Smooth muscle cell (in vitro differentiated cells): ENCODE data around the gene SRCAP. TPM values are rescaled to one million over a fixed set of nuclear protein-coding genes. Genes with fewer than 3 reads are reported as not detected.

Source experiments
- DNase-seq: peaks from one replicate; lab custom pipeline; 2025; ENCODE audit not compliant: unreplicated experiment; lab: John Stamatoyannopoulos, UW
- H2AFZ ChIP-seq: fragments of 200-600 bp; sonication (generic); 2 replicates; pipeline ENCODE4 v1.6.0; 2016; ENCODE audit warnings: antibody characterized with exemption, low read depth, mild to moderate bottlenecking
- H3F3A ChIP-seq: fragments of 200-600 bp; sonication (generic); 2 replicates; pipeline ENCODE4 v1.6.0; 2017; ENCODE audit warnings: antibody characterized with exemption, low read depth
- H3K27ac ChIP-seq: fragments of 200-600 bp; sonication (generic); 2 replicates; pipeline ENCODE4 v1.5.1; 2016; ENCODE audit warnings: low read depth, mild to moderate bottlenecking
- H3K27me3 ChIP-seq: fragments of 200-600 bp; sonication (generic); 2 replicates; pipeline ENCODE4 v1.6.1; 2016; ENCODE audit warnings: low read depth, mild to moderate bottlenecking
- H3K36me3 ChIP-seq: fragments of 200-600 bp; sonication (generic); 2 replicates; pipeline ENCODE4 v1.5.1; 2016; ENCODE audit warnings: low read depth
- H3K4me1 ChIP-seq: fragments of 200-600 bp; sonication (generic); 2 replicates; pipeline ENCODE4 v1.5.1; 2016; ENCODE audit warnings: low read depth
- H3K4me2 ChIP-seq: fragments of 200-600 bp; sonication (generic); 2 replicates; pipeline ENCODE4 v1.6.0; 2016; ENCODE audit warnings: mild to moderate bottlenecking
- H3K4me3 ChIP-seq: fragments of 200-600 bp; sonication (generic); 2 replicates; pipeline ENCODE4 v1.5.1; 2016; ENCODE audit warnings: mild to moderate bottlenecking
- H3K79me2 ChIP-seq: fragments of 200-600 bp; sonication (generic); 2 replicates; pipeline ENCODE4 v1.6.0; 2016; ENCODE audit warnings: low read depth, mild to moderate bottlenecking
- H3K9ac ChIP-seq: fragments of 200-600 bp; sonication (generic); 2 replicates; pipeline ENCODE4 v1.6.0; 2016; ENCODE audit warnings: low read depth
- H3K9me3 ChIP-seq: fragments of 200-600 bp; sonication (generic); replicated peaks from 2 replicates; pipeline ENCODE4 v1.5.1; 2016; ENCODE audit warnings: low read depth
- H4K20me1 ChIP-seq: fragments of 200-600 bp; sonication (generic); 2 replicates; pipeline ENCODE4 v1.6.0; 2016; ENCODE audit warnings: low read depth
- WGBS: methylation state at CpG from one replicate; pipeline ENCODE4 v1.1.7; 2016; ENCODE audit warnings: low lambda C conversion rate; 5-methylcytosine and 5-hydroxymethylcytosine counted together
- polyA plus RNA-seq: library from polyadenylated mRNA; unstranded; fragments of >200 nt; fragmentation: Nextera tagmentation; extraction: Ambion mirVana; gene quantifications from 2 replicates; pipeline ENCODE4 v1.2.1, GENCODE V29; 2016
- total RNA-seq: library from RNA; depleted of rRNA; stranded (reverse); fragments of >200 nt; gene quantifications from 2 replicates; pipeline ENCODE4 v1.2.3, GENCODE V29; 2014
- TF ChIP-seq, protein P1 (sequence below): fragments of 200-600 bp; sonication (generic); IDR thresholded peaks from 2 replicates; pipeline ENCODE4 v1.5.1; 2017; ENCODE audit warnings: borderline replicate concordance, mild to moderate bottlenecking, antibody characterized with exemption; ENCODE audit not compliant: insufficient read depth, poor library complexity, severe bottlenecking

Gene SRCAP
- total and polyA plus RNA-seq, 2 experiments from 2014 or later, result 9.0 to 14.5 TPM

DNA sequence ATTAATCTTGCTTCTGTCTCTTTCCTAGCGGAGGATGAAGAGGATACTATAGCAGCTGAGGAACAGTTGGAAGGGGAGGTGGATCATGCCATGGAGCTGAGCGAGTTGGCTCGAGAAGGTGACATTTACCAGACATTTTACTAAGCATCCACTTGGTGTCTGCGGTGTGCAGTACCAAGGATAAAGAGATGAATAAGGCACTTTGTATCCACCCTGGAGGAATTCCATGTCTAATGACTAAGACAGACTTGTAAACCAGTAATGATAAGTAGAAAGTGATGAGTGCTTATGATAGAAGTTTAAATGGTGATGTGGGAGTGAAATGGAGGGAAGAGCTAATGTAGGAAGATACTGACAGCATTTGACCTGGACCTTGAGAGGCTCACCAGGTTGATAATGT lies 12.0 kb downstream of the SRCAP start:
- Histone ChIP-seq H3K79me2 (peaks cover 7% of the 10 kb centered on the region), H3K27ac (peak overlapping the region; percentile 34), H3K4me1 (no peaks in the 10 kb centered on the region), H3K4me3 (no peak overlapping the region), H3K36me3 (peaks cover 33% of the 10 kb centered on the region), H3K9me3 (no peaks in the 10 kb centered on the region), H3K4me2 (peak overlapping the region; percentile 9), H4K20me1 (peaks cover 13% of the 10 kb centered on the region), H3F3A (peaks cover 27% of the 10 kb centered on the region), H3K9ac (no peak overlapping the region), H3K27me3 (no peaks in the 10 kb centered on the region), H2AFZ (no peak overlapping the region)
- 32% methylated on average over 4 of the region's 4 CpGs for WGBS
- no peak for DNase-seq
- TF ChIP-seq, protein P1, sequence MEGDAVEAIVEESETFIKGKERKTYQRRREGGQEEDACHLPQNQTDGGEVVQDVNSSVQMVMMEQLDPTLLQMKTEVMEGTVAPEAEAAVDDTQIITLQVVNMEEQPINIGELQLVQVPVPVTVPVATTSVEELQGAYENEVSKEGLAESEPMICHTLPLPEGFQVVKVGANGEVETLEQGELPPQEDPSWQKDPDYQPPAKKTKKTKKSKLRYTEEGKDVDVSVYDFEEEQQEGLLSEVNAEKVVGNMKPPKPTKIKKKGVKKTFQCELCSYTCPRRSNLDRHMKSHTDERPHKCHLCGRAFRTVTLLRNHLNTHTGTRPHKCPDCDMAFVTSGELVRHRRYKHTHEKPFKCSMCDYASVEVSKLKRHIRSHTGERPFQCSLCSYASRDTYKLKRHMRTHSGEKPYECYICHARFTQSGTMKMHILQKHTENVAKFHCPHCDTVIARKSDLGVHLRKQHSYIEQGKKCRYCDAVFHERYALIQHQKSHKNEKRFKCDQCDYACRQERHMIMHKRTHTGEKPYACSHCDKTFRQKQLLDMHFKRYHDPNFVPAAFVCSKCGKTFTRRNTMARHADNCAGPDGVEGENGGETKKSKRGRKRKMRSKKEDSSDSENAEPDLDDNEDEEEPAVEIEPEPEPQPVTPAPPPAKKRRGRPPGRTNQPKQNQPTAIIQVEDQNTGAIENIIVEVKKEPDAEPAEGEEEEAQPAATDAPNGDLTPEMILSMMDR, result no peak

DNA sequence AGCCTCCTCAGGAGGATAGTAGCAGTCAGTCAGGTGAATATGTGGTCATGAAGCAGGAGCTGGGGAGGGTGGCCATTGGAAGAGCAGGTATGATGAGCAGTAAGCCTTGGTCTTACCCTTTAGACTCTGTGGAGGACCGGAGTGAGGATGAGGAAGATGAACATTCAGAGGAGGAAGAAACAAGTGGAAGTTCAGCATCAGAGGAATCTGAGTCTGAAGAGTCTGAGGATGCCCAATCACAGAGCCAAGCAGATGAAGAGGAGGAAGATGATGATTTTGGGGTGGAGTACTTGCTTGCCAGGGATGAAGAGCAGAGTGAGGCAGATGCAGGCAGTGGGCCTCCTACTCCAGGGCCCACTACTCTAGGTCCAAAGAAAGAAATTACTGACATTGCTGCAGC lies 12.7 kb downstream of the SRCAP start:
- Histone ChIP-seq H3K9me3 (no peaks in the 10 kb centered on the region), H2AFZ (no peak overlapping the region), H4K20me1 (peaks cover 21% of the 10 kb centered on the region), H3K27ac (peak overlapping the region; percentile 34), H3K36me3 (peaks cover 26% of the 10 kb centered on the region), H3K27me3 (no peaks in the 10 kb centered on the region), H3K79me2 (peaks cover 2% of the 10 kb centered on the region), H3K4me1 (peaks cover 4% of the 10 kb centered on the region), H3K4me3 (no peak overlapping the region), H3K4me2 (no peak overlapping the region), H3F3A (peaks cover 33% of the 10 kb centered on the region), H3K9ac (no peak overlapping the region)
- TF ChIP-seq, protein P1, result no peak
- 91% methylated on average over 1 of the region's 1 CpG for WGBS
- DNase-seq, result no peak

DNA sequence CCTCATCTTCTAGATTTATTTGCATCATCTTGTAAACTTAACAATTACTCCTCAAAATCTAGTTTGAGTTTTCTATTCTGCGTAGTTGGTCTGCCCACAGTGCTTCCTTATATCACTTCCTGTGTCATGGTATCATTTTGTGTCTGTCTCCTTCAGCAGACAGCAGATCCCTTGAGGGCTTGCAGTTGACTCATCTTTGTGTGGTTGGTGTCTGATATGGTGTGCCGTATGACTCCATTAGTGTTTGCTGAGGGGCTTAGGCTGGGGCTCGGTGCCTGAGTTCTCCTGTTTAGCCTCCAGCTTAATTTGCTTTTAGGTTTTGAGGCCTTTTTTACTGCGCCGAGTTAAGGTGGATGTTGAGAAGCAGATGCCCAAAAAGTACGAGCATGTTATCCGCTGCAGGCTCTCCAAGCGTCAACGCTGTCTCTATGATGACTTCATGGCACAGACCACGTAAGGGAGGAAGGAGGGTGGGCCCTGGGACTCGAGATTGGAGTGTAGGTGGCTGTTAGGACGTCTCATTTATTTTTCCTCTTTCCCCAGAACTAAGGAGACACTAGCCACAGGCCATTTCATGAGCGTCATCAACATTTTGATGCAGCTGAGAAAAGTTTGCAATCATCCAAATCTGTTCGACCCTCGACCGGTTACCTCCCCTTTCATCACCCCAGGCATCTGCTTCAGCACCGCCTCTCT lies 16.9 kb downstream of the SRCAP start:
- H4K20me1 ChIP-seq, result peaks cover 51% of the 10 kb centered on the region
- peak overlapping the region; percentile 92 for H3K9ac ChIP-seq
- WGBS, result 33% methylated on average over 17 of the region's 17 CpGs
- no peak overlapping the region for H2AFZ ChIP-seq
- no peaks in the 10 kb centered on the region for H3K9me3 ChIP-seq
- H3K27ac ChIP-seq, result peak overlapping the region; percentile 99
- peaks cover 9% of the 10 kb centered on the region for H3K36me3 ChIP-seq
- H3K4me3 ChIP-seq, result no peak overlapping the region
- peak overlapping the region; percentile 57 for H3K4me2 ChIP-seq
- H3K79me2 ChIP-seq, result peaks cover 13% of the 10 kb centered on the region
- H3K27me3 ChIP-seq, result no peaks in the 10 kb centered on the region
- peaks cover 30% of the 10 kb centered on the region for H3F3A ChIP-seq
- no peak for DNase-seq
- TF ChIP-seq, protein P1, result no peak
- H3K4me1 ChIP-seq, result peaks cover 4% of the 10 kb centered on the region

DNA sequence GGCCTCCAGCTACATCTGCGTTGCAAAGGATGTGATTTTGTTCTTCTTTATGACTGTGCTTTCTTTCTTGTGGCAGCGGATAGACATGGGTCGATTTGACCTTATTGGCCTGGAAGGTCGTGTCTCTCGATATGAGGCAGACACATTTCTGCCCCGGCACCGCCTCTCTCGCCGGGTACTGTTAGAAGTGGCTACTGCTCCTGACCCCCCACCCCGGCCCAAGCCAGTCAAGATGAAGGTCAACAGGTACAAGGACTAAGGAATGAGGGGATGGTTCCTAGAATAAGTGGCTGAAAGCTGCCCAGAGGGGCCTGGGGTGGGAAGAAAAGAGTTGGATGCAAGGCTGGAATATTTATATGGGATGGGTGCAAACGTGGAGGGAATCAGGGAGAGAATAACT lies 21.1 kb downstream of the SRCAP start:
- Histone ChIP-seq H3K79me2 (peaks cover 24% of the 10 kb centered on the region), H3K9me3 (no peaks in the 10 kb centered on the region), H3K27ac (no peak overlapping the region), H2AFZ (no peak overlapping the region), H3K36me3 (peaks cover 18% of the 10 kb centered on the region), H3F3A (peaks cover 11% of the 10 kb centered on the region), H3K9ac (no peak overlapping the region), H3K4me3 (no peak overlapping the region), H3K4me1 (peaks cover 4% of the 10 kb centered on the region), H3K4me2 (no peak overlapping the region), H4K20me1 (peaks cover 57% of the 10 kb centered on the region), H3K27me3 (no peaks in the 10 kb centered on the region)
- no peak for DNase-seq
- TF ChIP-seq, protein P1, result no peak
- 95% methylated on average over 11 of the region's 11 CpGs for WGBS
